ENCODE data around the gene PTPA.
A peak's percentile ranks its signal among the peaks of the same experiment; 100 is the strongest.

Gene PTPA

GRCh38 chr9:129138476-129139232 is 27.4 kb downstream of the PTPA start:
- no peaks in the 10 kb centered on the region for H3K27me3 ChIP-seq (ENCODE audit: insufficient read depth, low read length)
- H3K36me3 ChIP-seq (ENCODE audit: insufficient read depth, low read length), result peaks cover under 1% of the 10 kb centered on the region; the same call in 1 of the 2 replicates
- H3K27ac ChIP-seq (ENCODE audit: low read depth, low read length), result peak overlapping the region; percentile 100
- 0 out of 2 replicates have a peak overlapping the region, but pooled peaks have one; percentile 5 for H3K4me3 ChIP-seq (ENCODE audit: low read depth, low read length)
- H3K4me1 ChIP-seq (ENCODE audit: control insufficient read depth, insufficient read depth, low read length, unreplicated experiment), result peaks cover 54% of the 10 kb centered on the region
- peak overlapping the region; percentile 16 for H2AFZ ChIP-seq (ENCODE audit: low read length, unreplicated experiment)
- H3K79me2 ChIP-seq (ENCODE audit: control insufficient read depth, insufficient read depth, low read length, unreplicated experiment), result peaks cover 11% of the 10 kb centered on the region

- no peaks in the 10 kb centered on the region for H3K27me3 ChIP-seq (ENCODE audit: insufficient read depth, low read length)
- H3K79me2 ChIP-seq (ENCODE audit: control insufficient read depth, insufficient read depth, low read length, unreplicated experiment), result peaks cover 11% of the 10 kb centered on the region
- peaks cover 59% of the 10 kb centered on the region for H3K4me1 ChIP-seq (ENCODE audit: control insufficient read depth, insufficient read depth, low read length, unreplicated experiment)
- H3K4me3 ChIP-seq (ENCODE audit: low read depth, low read length), result peak overlapping the region; percentile 66
- peak overlapping the region; percentile 100 for H3K27ac ChIP-seq (ENCODE audit: low read depth, low read length)
- peak overlapping the region; percentile 16 for H2AFZ ChIP-seq (ENCODE audit: low read length, unreplicated experiment)
- H3K36me3 ChIP-seq (ENCODE audit: insufficient read depth, low read length), result no peaks in the 10 kb centered on the region
These were observed 28.2 kb downstream of the PTPA start for GRCh38 chr9:129139233-129139992.

GRCh38 chr9:129139993-129140396 is 28.8 kb downstream of the PTPA start:
- Histone ChIP-seq H3K4me3 (ENCODE audit: low read depth, low read length) (peak overlapping the region; percentile 66), H3K27ac (ENCODE audit: low read depth, low read length) (peak overlapping the region; percentile 100), H3K27me3 (ENCODE audit: insufficient read depth, low read length) (no peaks in the 10 kb centered on the region), H3K4me1 (ENCODE audit: control insufficient read depth, insufficient read depth, low read length, unreplicated experiment) (peaks cover 62% of the 10 kb centered on the region), H3K79me2 (ENCODE audit: control insufficient read depth, insufficient read depth, low read length, unreplicated experiment) (peaks cover 11% of the 10 kb centered on the region), H2AFZ (ENCODE audit: low read length, unreplicated experiment) (no peak overlapping the region), H3K36me3 (ENCODE audit: insufficient read depth, low read length) (no peaks in the 10 kb centered on the region)

GRCh38 chr9:129140397-129141065 is 29.3 kb downstream of the PTPA start:
- Histone ChIP-seq H2AFZ (ENCODE audit: low read length, unreplicated experiment) (no peak overlapping the region), H3K4me3 (ENCODE audit: low read depth, low read length) (peak overlapping the region; percentile 58), H3K36me3 (ENCODE audit: insufficient read depth, low read length) (no peaks in the 10 kb centered on the region), H3K27ac (ENCODE audit: low read depth, low read length) (peak overlapping the region; percentile 100), H3K27me3 (ENCODE audit: insufficient read depth, low read length) (no peaks in the 10 kb centered on the region), H3K4me1 (ENCODE audit: control insufficient read depth, insufficient read depth, low read length, unreplicated experiment) (peaks cover 67% of the 10 kb centered on the region), H3K79me2 (ENCODE audit: control insufficient read depth, insufficient read depth, low read length, unreplicated experiment) (peaks cover 11% of the 10 kb centered on the region)

- peak overlapping the region; percentile 26 for H3K4me3 ChIP-seq (ENCODE audit: low read depth, low read length)
- H3K36me3 ChIP-seq (ENCODE audit: insufficient read depth, low read length), result no peaks in the 10 kb centered on the region
- H3K79me2 ChIP-seq (ENCODE audit: control insufficient read depth, insufficient read depth, low read length, unreplicated experiment), result peaks cover 11% of the 10 kb centered on the region
- H3K27me3 ChIP-seq (ENCODE audit: insufficient read depth, low read length), result no peaks in the 10 kb centered on the region
- H3K27ac ChIP-seq (ENCODE audit: low read depth, low read length), result peak overlapping the region; percentile 100
- no peak overlapping the region for H2AFZ ChIP-seq (ENCODE audit: low read length, unreplicated experiment)
- H3K4me1 ChIP-seq (ENCODE audit: control insufficient read depth, insufficient read depth, low read length, unreplicated experiment), result peaks cover 75% of the 10 kb centered on the region
These were observed 30.1 kb downstream of the PTPA start for GRCh38 chr9:129141066-129142041.

- Histone ChIP-seq H3K4me3 (ENCODE audit: low read depth, low read length) (0 out of 2 replicates have a peak overlapping the region, but pooled peaks have one; percentile 3), H3K4me1 (ENCODE audit: control insufficient read depth, insufficient read depth, low read length, unreplicated experiment) (peaks cover 82% of the 10 kb centered on the region), H3K36me3 (ENCODE audit: insufficient read depth, low read length) (no peaks in the 10 kb centered on the region), H3K79me2 (ENCODE audit: control insufficient read depth, insufficient read depth, low read length, unreplicated experiment) (peaks cover 11% of the 10 kb centered on the region), H2AFZ (ENCODE audit: low read length, unreplicated experiment) (no peak overlapping the region), H3K27me3 (ENCODE audit: insufficient read depth, low read length) (no peaks in the 10 kb centered on the region), H3K27ac (ENCODE audit: low read depth, low read length) (peak overlapping the region; percentile 100)
These were observed 31.1 kb downstream of the PTPA start for GRCh38 chr9:129142138-129142935.

- peak overlapping the region; percentile 47 for H3K4me3 ChIP-seq (ENCODE audit: low read depth, low read length)
- H3K36me3 ChIP-seq (ENCODE audit: insufficient read depth, low read length), result no peaks in the 10 kb centered on the region
These were observed 32.1 kb downstream of the PTPA start for GRCh38 chr9:129143031-129143927.

GRCh38 chr9:129145316-129145715 is 34.1 kb downstream of the PTPA start:
- no peak overlapping the region for H2AFZ ChIP-seq (ENCODE audit: low read length, unreplicated experiment)
- no peaks in the 10 kb centered on the region for H3K36me3 ChIP-seq (ENCODE audit: insufficient read depth, low read length)
- peaks cover 60% of the 10 kb centered on the region for H3K4me1 ChIP-seq (ENCODE audit: control insufficient read depth, insufficient read depth, low read length, unreplicated experiment)
- H3K27me3 ChIP-seq (ENCODE audit: insufficient read depth, low read length), result no peaks in the 10 kb centered on the region
- peaks cover 11% of the 10 kb centered on the region for H3K79me2 ChIP-seq (ENCODE audit: control insufficient read depth, insufficient read depth, low read length, unreplicated experiment)
- H3K4me3 ChIP-seq (ENCODE audit: low read depth, low read length), result no peak overlapping the region
- H3K27ac ChIP-seq (ENCODE audit: low read depth, low read length), result peak overlapping the region; percentile 72

More at GRCh38 chr9:129143031-129143927, 32.1 kb downstream of the PTPA start:
- peak overlapping the region; percentile 100 for H3K27ac ChIP-seq (ENCODE audit: low read depth, low read length)
- H3K27me3 ChIP-seq (ENCODE audit: insufficient read depth, low read length), result no peaks in the 10 kb centered on the region
- no peak overlapping the region for H2AFZ ChIP-seq (ENCODE audit: low read length, unreplicated experiment)
- H3K79me2 ChIP-seq (ENCODE audit: control insufficient read depth, insufficient read depth, low read length, unreplicated experiment), result peaks cover 11% of the 10 kb centered on the region
- H3K4me1 ChIP-seq (ENCODE audit: control insufficient read depth, insufficient read depth, low read length, unreplicated experiment), result peaks cover 78% of the 10 kb centered on the region
